GM23338 (cell line): Measurements from ENCODE around the gene RAC2.

Source experiments
- EZH2 ChIP-seq: fragments of 200-600 bp; sonication (generic); IDR thresholded peaks from one replicate; pipeline ENCODE4 v1.8.0; 2017; ENCODE audit warnings: antibody characterized with exemption, mild to moderate bottlenecking, low read depth; ENCODE audit not compliant: unreplicated experiment
- EZH2phosphoT487 ChIP-seq: fragments of 200-600 bp; sonication (generic); IDR thresholded peaks from one replicate; pipeline ENCODE4 v1.8.1; 2018; ENCODE audit warnings: antibody characterized with exemption; ENCODE audit not compliant: unreplicated experiment
- POLR2AphosphoS5 ChIP-seq: IDR thresholded peaks from 2 replicates; pipeline ENCODE4 v1.6.1; 2016; ENCODE audit warnings: antibody characterized with exemption, low read depth
- TF ChIP-seq, protein P1 (sequence below), 2 experiments: fragments of 200-600 bp in 1 of 2; sonication (generic) in 1 of 2; conservative IDR thresholded peaks; 2 replicates each; pipeline versions ENCODE4 v1.5.1 to v1.6.1; 2016 to 2017; ENCODE audit warnings: antibody characterized with exemption in 2 of 2, low read depth in 2 of 2, mild to moderate bottlenecking in 2 of 2, moderate library complexity in 1 of 2
- TF ChIP-seq, protein P2 (sequence below): IDR thresholded peaks from 2 replicates; pipeline ENCODE4 v1.6.1; 2016; ENCODE audit warnings: antibody characterized with exemption
- TF ChIP-seq, protein P3 (sequence below): IDR thresholded peaks from one replicate; pipeline ENCODE4 v1.6.1; 2018; ENCODE audit warnings: antibody characterized with exemption; ENCODE audit not compliant: unreplicated experiment

DNA sequence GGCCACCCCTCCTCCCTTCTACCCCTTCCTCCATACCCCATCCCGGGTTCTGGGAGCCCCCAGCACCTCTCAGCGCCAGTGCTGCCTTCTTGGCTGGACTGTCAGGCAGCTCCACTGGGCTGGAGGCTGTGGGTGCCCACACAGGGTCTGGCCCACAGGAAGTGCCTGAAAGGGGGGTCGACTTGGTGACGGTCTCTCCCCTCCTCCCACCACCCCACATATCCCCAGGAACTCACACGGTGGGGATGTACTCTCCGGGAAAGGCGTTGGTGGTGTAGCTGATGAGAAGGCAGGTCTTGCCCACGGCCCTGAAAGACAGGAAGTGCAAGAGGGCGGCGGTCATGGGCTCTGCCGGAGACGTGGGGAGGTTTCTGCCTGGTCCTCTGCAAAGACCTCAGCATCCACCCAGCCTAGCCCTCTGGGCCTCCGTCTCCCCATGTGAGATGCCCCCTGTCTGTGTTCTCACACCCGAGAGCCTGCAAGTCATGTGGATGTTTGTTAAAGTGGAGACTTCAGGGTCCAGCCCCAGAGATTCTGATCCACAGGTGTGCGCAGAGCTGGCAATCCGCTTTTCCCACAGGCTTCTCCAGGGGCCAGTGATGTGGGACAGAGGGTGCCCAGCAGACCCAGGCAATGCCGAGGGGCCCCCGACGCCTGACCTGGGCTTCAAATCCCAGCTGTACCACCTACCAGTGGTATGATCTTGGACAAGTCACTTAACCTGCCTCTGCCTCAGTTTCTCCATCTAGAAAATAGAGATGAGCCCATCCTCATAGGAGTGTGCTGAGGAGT, 2.5 kb downstream of the RAC2 start:
- TF ChIP-seq POLR2AphosphoS5 (no peak), EZH2 (no peak), EZH2phosphoT487 (no peak)
- TF ChIP-seq, protein P1, sequence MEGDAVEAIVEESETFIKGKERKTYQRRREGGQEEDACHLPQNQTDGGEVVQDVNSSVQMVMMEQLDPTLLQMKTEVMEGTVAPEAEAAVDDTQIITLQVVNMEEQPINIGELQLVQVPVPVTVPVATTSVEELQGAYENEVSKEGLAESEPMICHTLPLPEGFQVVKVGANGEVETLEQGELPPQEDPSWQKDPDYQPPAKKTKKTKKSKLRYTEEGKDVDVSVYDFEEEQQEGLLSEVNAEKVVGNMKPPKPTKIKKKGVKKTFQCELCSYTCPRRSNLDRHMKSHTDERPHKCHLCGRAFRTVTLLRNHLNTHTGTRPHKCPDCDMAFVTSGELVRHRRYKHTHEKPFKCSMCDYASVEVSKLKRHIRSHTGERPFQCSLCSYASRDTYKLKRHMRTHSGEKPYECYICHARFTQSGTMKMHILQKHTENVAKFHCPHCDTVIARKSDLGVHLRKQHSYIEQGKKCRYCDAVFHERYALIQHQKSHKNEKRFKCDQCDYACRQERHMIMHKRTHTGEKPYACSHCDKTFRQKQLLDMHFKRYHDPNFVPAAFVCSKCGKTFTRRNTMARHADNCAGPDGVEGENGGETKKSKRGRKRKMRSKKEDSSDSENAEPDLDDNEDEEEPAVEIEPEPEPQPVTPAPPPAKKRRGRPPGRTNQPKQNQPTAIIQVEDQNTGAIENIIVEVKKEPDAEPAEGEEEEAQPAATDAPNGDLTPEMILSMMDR (conservative IDR thresholded peaks at IDR 0.05; ENCODE audit: low read depth in 2 of 2) = no peak
- TF ChIP-seq, protein P2, sequence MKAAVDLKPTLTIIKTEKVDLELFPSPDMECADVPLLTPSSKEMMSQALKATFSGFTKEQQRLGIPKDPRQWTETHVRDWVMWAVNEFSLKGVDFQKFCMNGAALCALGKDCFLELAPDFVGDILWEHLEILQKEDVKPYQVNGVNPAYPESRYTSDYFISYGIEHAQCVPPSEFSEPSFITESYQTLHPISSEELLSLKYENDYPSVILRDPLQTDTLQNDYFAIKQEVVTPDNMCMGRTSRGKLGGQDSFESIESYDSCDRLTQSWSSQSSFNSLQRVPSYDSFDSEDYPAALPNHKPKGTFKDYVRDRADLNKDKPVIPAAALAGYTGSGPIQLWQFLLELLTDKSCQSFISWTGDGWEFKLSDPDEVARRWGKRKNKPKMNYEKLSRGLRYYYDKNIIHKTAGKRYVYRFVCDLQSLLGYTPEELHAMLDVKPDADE = no peak
- TF ChIP-seq, protein P3, sequence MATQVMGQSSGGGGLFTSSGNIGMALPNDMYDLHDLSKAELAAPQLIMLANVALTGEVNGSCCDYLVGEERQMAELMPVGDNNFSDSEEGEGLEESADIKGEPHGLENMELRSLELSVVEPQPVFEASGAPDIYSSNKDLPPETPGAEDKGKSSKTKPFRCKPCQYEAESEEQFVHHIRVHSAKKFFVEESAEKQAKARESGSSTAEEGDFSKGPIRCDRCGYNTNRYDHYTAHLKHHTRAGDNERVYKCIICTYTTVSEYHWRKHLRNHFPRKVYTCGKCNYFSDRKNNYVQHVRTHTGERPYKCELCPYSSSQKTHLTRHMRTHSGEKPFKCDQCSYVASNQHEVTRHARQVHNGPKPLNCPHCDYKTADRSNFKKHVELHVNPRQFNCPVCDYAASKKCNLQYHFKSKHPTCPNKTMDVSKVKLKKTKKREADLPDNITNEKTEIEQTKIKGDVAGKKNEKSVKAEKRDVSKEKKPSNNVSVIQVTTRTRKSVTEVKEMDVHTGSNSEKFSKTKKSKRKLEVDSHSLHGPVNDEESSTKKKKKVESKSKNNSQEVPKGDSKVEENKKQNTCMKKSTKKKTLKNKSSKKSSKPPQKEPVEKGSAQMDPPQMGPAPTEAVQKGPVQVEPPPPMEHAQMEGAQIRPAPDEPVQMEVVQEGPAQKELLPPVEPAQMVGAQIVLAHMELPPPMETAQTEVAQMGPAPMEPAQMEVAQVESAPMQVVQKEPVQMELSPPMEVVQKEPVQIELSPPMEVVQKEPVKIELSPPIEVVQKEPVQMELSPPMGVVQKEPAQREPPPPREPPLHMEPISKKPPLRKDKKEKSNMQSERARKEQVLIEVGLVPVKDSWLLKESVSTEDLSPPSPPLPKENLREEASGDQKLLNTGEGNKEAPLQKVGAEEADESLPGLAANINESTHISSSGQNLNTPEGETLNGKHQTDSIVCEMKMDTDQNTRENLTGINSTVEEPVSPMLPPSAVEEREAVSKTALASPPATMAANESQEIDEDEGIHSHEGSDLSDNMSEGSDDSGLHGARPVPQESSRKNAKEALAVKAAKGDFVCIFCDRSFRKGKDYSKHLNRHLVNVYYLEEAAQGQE = no peak
